ENCODE data around the gene ZDHHC14. TPM values are rescaled to one million over a fixed set of nuclear protein-coding genes. Genes with fewer than 3 reads are reported as not detected.
"Not testable (repeated sequence)": the region's sequence is repeated elsewhere in the genome, so short reads cannot be mapped to it uniquely, and the experiment has no call there.

Gene ZDHHC14
- total RNA-seq, 1 experiment from 2014 or later = 17.3 TPM

DNA sequence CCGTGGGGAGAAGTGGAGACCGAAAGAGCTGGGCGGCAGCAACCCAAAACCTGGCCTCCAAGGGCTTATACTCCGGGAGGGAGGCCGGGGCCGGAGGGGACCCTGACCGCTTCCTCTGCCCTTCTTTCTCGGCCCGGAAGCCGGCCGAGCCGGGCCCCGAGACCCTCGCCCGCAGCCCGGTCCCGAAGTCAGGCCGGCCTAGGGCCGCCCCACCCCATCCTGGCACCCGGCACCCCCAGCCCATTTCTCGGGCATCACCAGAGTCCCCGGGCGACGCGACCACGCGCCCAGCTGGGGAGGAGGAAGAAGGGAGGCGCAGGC is 572 bp upstream of the ZDHHC14 start:
- H3K9me3 Mint-ChIP-seq (ENCODE audit: low read depth, unreplicated experiment) = no peaks in the 10 kb centered on the region
- BruUV-seq (replicated peaks) = no TSS peak
- peaks cover 23% of the 10 kb centered on the region for H3K4me1 Mint-ChIP-seq (ENCODE audit: low read depth, unreplicated experiment)
- no peaks in the 10 kb centered on the region for H3K27me3 Mint-ChIP-seq (ENCODE audit: unreplicated experiment)
- intact Hi-C loops (cut with micrococcal nuclease; ENCODE audit: unreplicated experiment) = loop anchor here (5.0 kb wide), 2 partner anchors 58 to 157 kb away; partner anchors contain the start of gene TMEM242
- TF ChIP-seq, protein P1, sequence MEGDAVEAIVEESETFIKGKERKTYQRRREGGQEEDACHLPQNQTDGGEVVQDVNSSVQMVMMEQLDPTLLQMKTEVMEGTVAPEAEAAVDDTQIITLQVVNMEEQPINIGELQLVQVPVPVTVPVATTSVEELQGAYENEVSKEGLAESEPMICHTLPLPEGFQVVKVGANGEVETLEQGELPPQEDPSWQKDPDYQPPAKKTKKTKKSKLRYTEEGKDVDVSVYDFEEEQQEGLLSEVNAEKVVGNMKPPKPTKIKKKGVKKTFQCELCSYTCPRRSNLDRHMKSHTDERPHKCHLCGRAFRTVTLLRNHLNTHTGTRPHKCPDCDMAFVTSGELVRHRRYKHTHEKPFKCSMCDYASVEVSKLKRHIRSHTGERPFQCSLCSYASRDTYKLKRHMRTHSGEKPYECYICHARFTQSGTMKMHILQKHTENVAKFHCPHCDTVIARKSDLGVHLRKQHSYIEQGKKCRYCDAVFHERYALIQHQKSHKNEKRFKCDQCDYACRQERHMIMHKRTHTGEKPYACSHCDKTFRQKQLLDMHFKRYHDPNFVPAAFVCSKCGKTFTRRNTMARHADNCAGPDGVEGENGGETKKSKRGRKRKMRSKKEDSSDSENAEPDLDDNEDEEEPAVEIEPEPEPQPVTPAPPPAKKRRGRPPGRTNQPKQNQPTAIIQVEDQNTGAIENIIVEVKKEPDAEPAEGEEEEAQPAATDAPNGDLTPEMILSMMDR (IDR thresholded peaks at IDR 0.05; ENCODE audit: unreplicated experiment) = no peak
- CTCF ChIA-PET = no interaction called here
- peak overlapping the region; percentile 80 for H3K4me3 Mint-ChIP-seq (ENCODE audit: low read depth, unreplicated experiment)
- peaks cover 29% of the 10 kb centered on the region for H3K36me3 Mint-ChIP-seq (ENCODE audit: insufficient read depth, unreplicated experiment)
- DNase-seq = peak; percentile 22
- H3K27ac Mint-ChIP-seq (ENCODE audit: unreplicated experiment) = peak overlapping the region; percentile 69

DNA sequence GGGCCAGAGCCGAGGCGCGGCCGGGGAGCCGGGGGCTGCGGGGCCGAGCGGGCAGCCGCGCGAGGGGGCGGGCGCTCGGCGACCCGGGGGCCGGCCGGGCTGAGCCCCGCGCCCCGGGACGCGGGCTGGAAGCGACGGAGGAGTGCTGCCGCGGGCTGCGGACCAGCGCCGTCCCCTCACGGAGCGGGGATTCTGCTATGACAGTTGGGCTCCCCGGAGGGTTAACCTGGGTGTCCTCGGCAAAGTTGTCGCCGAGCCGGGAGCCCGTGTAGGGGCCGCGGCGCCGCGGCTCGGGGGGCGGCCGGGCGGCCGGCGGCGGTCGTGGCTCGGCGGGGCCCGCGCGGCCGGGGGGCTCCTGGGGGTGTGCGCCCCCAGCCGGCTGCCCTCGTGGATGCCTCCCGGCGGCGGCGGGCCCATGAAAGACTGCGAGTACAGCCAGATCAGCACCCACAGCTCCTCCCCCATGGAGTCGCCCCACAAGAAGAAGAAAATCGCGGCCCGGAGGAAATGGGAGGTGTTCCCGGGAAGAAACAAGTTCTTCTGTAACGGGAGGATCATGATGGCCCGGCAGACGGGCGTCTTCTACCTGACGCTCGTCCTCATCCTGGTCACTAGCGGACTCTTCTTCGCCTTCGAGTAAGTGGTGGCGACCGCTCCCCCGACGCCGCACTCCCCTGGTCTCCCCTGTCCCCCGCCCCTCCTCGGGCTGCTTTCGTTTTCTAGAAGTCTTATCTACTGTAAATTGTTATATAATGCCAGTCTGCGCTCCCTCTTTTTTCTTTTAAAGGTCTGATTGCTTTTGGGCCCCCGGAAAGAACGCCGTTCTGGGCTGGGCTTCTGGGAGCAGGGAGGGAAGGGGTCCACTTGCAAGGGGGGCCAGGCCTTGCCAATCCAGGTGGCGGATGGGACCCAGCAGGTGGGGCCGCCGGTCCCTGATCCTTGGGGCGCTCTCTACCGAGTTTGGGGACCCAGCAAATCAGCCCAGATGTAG is 936 bp downstream of the ZDHHC14 start:
- no peaks in the 10 kb centered on the region for H3K9me3 Mint-ChIP-seq (ENCODE audit: low read depth, unreplicated experiment)
- TF ChIP-seq, protein P1 (IDR thresholded peaks at IDR 0.05; ENCODE audit: unreplicated experiment) = no peak
- no peaks in the 10 kb centered on the region for H3K27me3 Mint-ChIP-seq (ENCODE audit: unreplicated experiment)
- peaks cover 29% of the 10 kb centered on the region for H3K36me3 Mint-ChIP-seq (ENCODE audit: insufficient read depth, unreplicated experiment)
- intact Hi-C loops (cut with micrococcal nuclease; ENCODE audit: unreplicated experiment) = loop anchor here (5.0 kb wide), 2 partner anchors 60 to 155 kb away; partner anchors contain the start of gene TMEM242
- peak overlapping the region; percentile 80 for H3K4me3 Mint-ChIP-seq (ENCODE audit: low read depth, unreplicated experiment)
- H3K27ac Mint-ChIP-seq (ENCODE audit: unreplicated experiment) = peak overlapping the region; percentile 22
- peaks cover 28% of the 10 kb centered on the region for H3K4me1 Mint-ChIP-seq (ENCODE audit: low read depth, unreplicated experiment)
- peak; percentile 56 for DNase-seq
- no TSS peak for BruUV-seq (replicated peaks)
- CTCF ChIA-PET = interaction anchor here (0.5 kb wide), 1 partner anchor 360 kb away, joined by 4 read pairs; no protein-coding TSS in a partner anchor

DNA sequence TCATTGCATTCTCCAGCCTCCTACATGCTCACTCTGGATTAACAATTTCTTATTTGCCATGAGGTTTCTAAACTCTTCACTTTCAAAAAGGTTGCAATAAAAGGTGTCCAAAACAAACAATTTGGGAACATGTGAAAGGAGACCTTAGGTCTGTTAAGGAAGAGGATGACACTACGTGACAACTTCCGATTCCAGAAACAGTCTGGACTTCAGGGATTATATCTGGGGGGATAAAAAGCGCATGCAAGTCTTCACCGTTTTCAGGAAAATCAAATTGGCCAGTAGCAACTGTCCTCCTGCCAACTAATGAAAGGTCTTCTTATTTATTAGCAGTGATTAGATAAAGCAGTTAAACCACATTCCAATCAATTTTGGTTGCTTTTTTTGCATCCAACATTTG is 1.8 kb downstream of the ZDHHC14 start:
- DNase-seq = no peak
- peaks cover 29% of the 10 kb centered on the region for H3K36me3 Mint-ChIP-seq (ENCODE audit: insufficient read depth, unreplicated experiment)
- peak overlapping the region; percentile 80 for H3K4me3 Mint-ChIP-seq (ENCODE audit: low read depth, unreplicated experiment)
- TSS peak; percentile 37 for BruUV-seq (replicated peaks)
- CTCF ChIA-PET = no interaction called here
- H3K4me1 Mint-ChIP-seq (ENCODE audit: low read depth, unreplicated experiment) = peaks cover 28% of the 10 kb centered on the region
- H3K27ac Mint-ChIP-seq (ENCODE audit: unreplicated experiment) = peak overlapping the region; percentile 22
- TF ChIP-seq, protein P1 (IDR thresholded peaks at IDR 0.05; ENCODE audit: unreplicated experiment) = no peak
- intact Hi-C loops (cut with micrococcal nuclease; ENCODE audit: unreplicated experiment) = loop anchor here (5.0 kb wide), 2 partner anchors 61 to 154 kb away; partner anchors contain the start of gene TMEM242
- no peaks in the 10 kb centered on the region for H3K9me3 Mint-ChIP-seq (ENCODE audit: low read depth, unreplicated experiment)
- no peaks in the 10 kb centered on the region for H3K27me3 Mint-ChIP-seq (ENCODE audit: unreplicated experiment)

DNA sequence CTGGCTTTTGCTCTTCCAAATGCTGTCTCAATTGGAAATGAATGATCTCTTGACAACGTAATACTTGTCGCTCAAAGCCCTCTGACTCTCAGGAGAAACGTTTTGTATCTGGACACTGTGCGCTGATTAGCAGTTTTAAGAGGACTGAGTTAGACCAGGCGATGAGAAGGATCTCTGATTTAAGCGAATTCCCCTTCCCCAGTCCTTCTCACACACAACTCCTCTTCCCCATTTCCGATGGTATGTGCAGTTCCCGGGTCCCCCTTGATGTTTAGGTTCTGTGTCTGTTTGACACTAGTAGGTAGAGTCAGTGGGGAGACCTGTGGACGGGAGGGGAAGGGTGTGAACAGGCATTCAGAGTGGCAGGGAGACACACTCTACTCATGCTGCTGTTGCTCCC is 2.5 kb downstream of the ZDHHC14 start:
- Mint-ChIP-seq H3K36me3 (ENCODE audit: insufficient read depth, unreplicated experiment) (peaks cover 29% of the 10 kb centered on the region), H3K4me3 (ENCODE audit: low read depth, unreplicated experiment) (peak overlapping the region; percentile 80), H3K4me1 (ENCODE audit: low read depth, unreplicated experiment) (peaks cover 28% of the 10 kb centered on the region), H3K27ac (ENCODE audit: unreplicated experiment) (no peak overlapping the region), H3K9me3 (ENCODE audit: low read depth, unreplicated experiment) (no peaks in the 10 kb centered on the region), H3K27me3 (ENCODE audit: unreplicated experiment) (no peaks in the 10 kb centered on the region)
- no peak for DNase-seq
- TF ChIP-seq, protein P1 (IDR thresholded peaks at IDR 0.05; ENCODE audit: unreplicated experiment) = no peak
- intact Hi-C loops (cut with micrococcal nuclease; ENCODE audit: unreplicated experiment) = loop anchor here (5.0 kb wide), 2 partner anchors 61 to 154 kb away; partner anchors contain the start of gene TMEM242
- BruUV-seq (replicated peaks) = no TSS peak
- CTCF ChIA-PET = no interaction called here

DNA sequence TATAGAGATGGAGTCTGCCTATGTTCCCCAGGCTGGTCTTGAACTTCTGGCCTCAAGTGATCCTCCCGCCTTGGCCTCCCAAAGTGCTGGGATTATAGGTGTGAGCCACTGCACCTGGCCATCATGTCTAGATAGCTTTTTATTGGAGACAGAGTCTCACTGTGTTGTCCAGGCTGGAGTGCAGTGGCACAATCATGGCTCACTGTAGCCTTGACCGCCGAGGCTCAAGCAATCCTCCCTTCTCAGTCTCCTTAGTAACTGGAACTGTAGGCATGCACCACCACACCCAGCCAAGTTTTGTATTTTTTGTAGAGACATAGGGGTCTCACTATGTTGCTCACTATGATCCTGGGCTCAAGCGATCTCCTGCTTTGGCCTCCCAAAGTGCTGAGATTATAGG is 4.0 kb downstream of the ZDHHC14 start:
- H3K27me3 Mint-ChIP-seq (ENCODE audit: unreplicated experiment); BruUV-seq (replicated peaks); DNase-seq; H3K27ac Mint-ChIP-seq (ENCODE audit: unreplicated experiment); CTCF ChIA-PET; H3K9me3 Mint-ChIP-seq (ENCODE audit: low read depth, unreplicated experiment); H3K4me3 Mint-ChIP-seq (ENCODE audit: low read depth, unreplicated experiment): not testable (repeated sequence)
- H3K36me3 Mint-ChIP-seq (ENCODE audit: insufficient read depth, unreplicated experiment) = peaks cover 25% of the 10 kb centered on the region
- intact Hi-C loops (cut with micrococcal nuclease; ENCODE audit: unreplicated experiment) = loop anchor here (5.0 kb wide), 2 partner anchors 63 to 152 kb away; partner anchors contain the start of gene TMEM242
- peaks cover 28% of the 10 kb centered on the region for H3K4me1 Mint-ChIP-seq (ENCODE audit: low read depth, unreplicated experiment)

Data from Calu3 (cell line).